ENCODE measurements around the gene CPB2.
A peak's percentile ranks its signal among the peaks of the same experiment; 100 is the strongest.

Gene CPB2

GRCh38 chr13:46146898-46147297, 42.1 kb upstream of the CPB2 start:
- in situ Hi-C loops (cut with HindIII; ENCODE audit: low sequenced_read_pairs) = no loop called here
- peak; percentile 38 for TF ChIP-seq CTCF (IDR thresholded peaks at IDR 0.05; ENCODE audit: low read depth, low read length, missing control alignments)
- no peak for DNase-seq (ENCODE audit: low read depth)
- H3K4me3 ChIP-seq (ENCODE audit: low read depth, low read length) = no peak overlapping the region

GRCh38 chr13:46145950-46146349, 41.1 kb upstream of the CPB2 start:
- in situ Hi-C loops (cut with HindIII; ENCODE audit: low sequenced_read_pairs) = no loop called here
- H3K4me3 ChIP-seq (ENCODE audit: low read depth, low read length) = no peak overlapping the region
- no peak for TF ChIP-seq CTCF (IDR thresholded peaks at IDR 0.05; ENCODE audit: low read depth, low read length, missing control alignments)
- no peak for DNase-seq (ENCODE audit: low read depth)

GRCh38 chr13:46145135-46145534, 40.3 kb upstream of the CPB2 start:
- no peak for DNase-seq (ENCODE audit: low read depth)
- TF ChIP-seq CTCF (IDR thresholded peaks at IDR 0.05; ENCODE audit: low read depth, low read length, missing control alignments) = no peak
- in situ Hi-C loops (cut with HindIII; ENCODE audit: low sequenced_read_pairs) = no loop called here
- no peak overlapping the region for H3K4me3 ChIP-seq (ENCODE audit: low read depth, low read length)

GRCh38 chr13:46143184-46143701, 38.4 kb upstream of the CPB2 start:
- in situ Hi-C loops (cut with HindIII; ENCODE audit: low sequenced_read_pairs) = no loop called here
- H3K4me3 ChIP-seq (ENCODE audit: low read depth, low read length) = no peak overlapping the region
- TF ChIP-seq CTCF (IDR thresholded peaks at IDR 0.05; ENCODE audit: low read depth, low read length, missing control alignments) = no peak
- no peak for DNase-seq (ENCODE audit: low read depth)

- H3K4me3 ChIP-seq (ENCODE audit: low read depth, low read length) = no peak overlapping the region
- no peak for TF ChIP-seq CTCF (IDR thresholded peaks at IDR 0.05; ENCODE audit: low read depth, low read length, missing control alignments)
- DNase-seq (ENCODE audit: low read depth) = no peak
- in situ Hi-C loops (cut with HindIII; ENCODE audit: low sequenced_read_pairs) = no loop called here
Observed at GRCh38 chr13:46142776-46143175, 37.9 kb upstream of the CPB2 start.

GRCh38 chr13:46140044-46140443, 35.2 kb upstream of the CPB2 start:
- no peak for TF ChIP-seq CTCF (IDR thresholded peaks at IDR 0.05; ENCODE audit: low read depth, low read length, missing control alignments)
- no peak for DNase-seq (ENCODE audit: low read depth)
- in situ Hi-C loops (cut with HindIII; ENCODE audit: low sequenced_read_pairs) = no loop called here
- no peak overlapping the region for H3K4me3 ChIP-seq (ENCODE audit: low read depth, low read length)

All from astrocyte of the cerebellum (primary cell).